Ovary (tissue), 3 donors: ENCODE data around the gene KIF6.

Experiments used
- CTCF ChIP-seq, 3 donors: fragments of 450-650 bp in 2 of 3; fragments of 200-600 bp in 1 of 3; IDR thresholded peaks; one replicate each; pipeline versions ENCODE4 v1.5.1 to v1.8.0; 2016 to 2022; ENCODE audit warnings: antibody characterized with exemption in 3 of 3, mild to moderate bottlenecking in 1 of 3
- EP300 ChIP-seq: sonication (generic); formaldehyde crosslinking; IDR thresholded peaks from one replicate; pipeline ENCODE4 v1.6.1; 2017; ENCODE audit warnings: antibody characterized with exemption
- donor health status: DM: no; HTN: no; CAD: no.

- no peak for TF ChIP-seq CTCF (IDR thresholded peaks at IDR 0.05)
- TF ChIP-seq EP300, result no peak
Measured at GRCh38 chr6:39468385-39468784, 256.8 kb downstream of the KIF6 start.
